WTC11 (cell line): ENCODE data around the gene C13orf46.
"Not testable (repeated sequence)": the region's sequence is repeated elsewhere in the genome, so short reads cannot be mapped to it uniquely, and the experiment has no call there.

Experiments used
- ATF3 ChIP-seq: sonication (generic); formaldehyde crosslinking; conservative IDR thresholded peaks from 2 replicates; pipeline ENCODE4 v1.8.1; 2022; ENCODE audit warnings: mild to moderate bottlenecking, missing genetic modification reagents
- CTCF ChIP-seq: fragments of 200-600 bp; IDR thresholded peaks from 2 replicates; pipeline ENCODE4 v1.8.0; 2022; ENCODE audit warnings: antibody characterized with exemption
- E2F1 ChIP-seq: sonication (generic); formaldehyde crosslinking; IDR thresholded peaks from 2 replicates; pipeline ENCODE4 v1.8.0; 2022; ENCODE audit warnings: mild to moderate bottlenecking, missing genetic modification reagents
- ESRRA ChIP-seq: sonication (generic); formaldehyde crosslinking; IDR thresholded peaks from 2 replicates; pipeline ENCODE4 v1.8.1; 2022; ENCODE audit warnings: mild to moderate bottlenecking, missing genetic modification reagents, borderline replicate concordance
- ETV6 ChIP-seq: sonication (generic); formaldehyde crosslinking; IDR thresholded peaks from 2 replicates; pipeline ENCODE4 v1.8.1; 2022; ENCODE audit warnings: mild to moderate bottlenecking, missing genetic modification reagents
- FOXJ3 ChIP-seq: sonication (generic); formaldehyde crosslinking; IDR thresholded peaks from 2 replicates; pipeline ENCODE4 v1.9.0; 2021; ENCODE audit warnings: missing genetic modification reagents, mild to moderate bottlenecking, borderline replicate concordance
- FOXP4 ChIP-seq: sonication (generic); formaldehyde crosslinking; IDR thresholded peaks from 2 replicates; pipeline ENCODE4 v1.8.0; 2022; ENCODE audit warnings: mild to moderate bottlenecking, missing genetic modification reagents
- GABPB1 ChIP-seq: sonication (generic); formaldehyde crosslinking; IDR thresholded peaks from 2 replicates; pipeline ENCODE4 v1.8.1; 2023; ENCODE audit warnings: mild to moderate bottlenecking, missing genetic modification reagents
- MLX ChIP-seq: sonication (generic); formaldehyde crosslinking; IDR thresholded peaks from 2 replicates; pipeline ENCODE4 v1.8.1; 2023; ENCODE audit warnings: mild to moderate bottlenecking, missing genetic modification reagents, moderate library complexity
- PREB ChIP-seq: sonication (generic); formaldehyde crosslinking; IDR thresholded peaks from 2 replicates; pipeline ENCODE4 v1.8.1; 2022; ENCODE audit warnings: mild to moderate bottlenecking, missing genetic modification reagents, moderate library complexity, borderline replicate concordance
- STAT6 ChIP-seq: sonication (generic); formaldehyde crosslinking; conservative IDR thresholded peaks from 2 replicates; pipeline ENCODE4 v1.8.1; 2023; ENCODE audit warnings: mild to moderate bottlenecking, low read depth, missing genetic modification reagents, moderate library complexity
- ZBTB21 ChIP-seq: sonication (generic); formaldehyde crosslinking; IDR thresholded peaks from 2 replicates; pipeline ENCODE4 v1.8.1; 2023; ENCODE audit warnings: mild to moderate bottlenecking, missing genetic modification reagents, borderline replicate concordance

- TF ChIP-seq GABPB1 (CRISPR knock-in tag); CTCF; STAT6 (CRISPR knock-in tag); FOXP4 (CRISPR knock-in tag); MLX (CRISPR knock-in tag); E2F1 (CRISPR knock-in tag); ETV6 (CRISPR knock-in tag); ATF3 (CRISPR knock-in tag); PREB (CRISPR knock-in tag); ESRRA (CRISPR knock-in tag); ZBTB21 (CRISPR knock-in tag); FOXJ3: not testable (repeated sequence)
Observed at GRCh38 chr13:113988859-113989258, 15.0 kb upstream of the C13orf46 start.
